NCI-H524 (cell line): ENCODE results near the gene MMP23B.
"Not testable (repeated sequence)": the region's sequence is repeated elsewhere in the genome, so short reads cannot be mapped to it uniquely, and the experiment has no call there.

ENCODE experiments used
- DNase-seq, 2 experiments: peaks; one replicate each; lab custom pipeline; 2025; lab: John Stamatoyannopoulos, UW

Gene MMP23B

DNA sequence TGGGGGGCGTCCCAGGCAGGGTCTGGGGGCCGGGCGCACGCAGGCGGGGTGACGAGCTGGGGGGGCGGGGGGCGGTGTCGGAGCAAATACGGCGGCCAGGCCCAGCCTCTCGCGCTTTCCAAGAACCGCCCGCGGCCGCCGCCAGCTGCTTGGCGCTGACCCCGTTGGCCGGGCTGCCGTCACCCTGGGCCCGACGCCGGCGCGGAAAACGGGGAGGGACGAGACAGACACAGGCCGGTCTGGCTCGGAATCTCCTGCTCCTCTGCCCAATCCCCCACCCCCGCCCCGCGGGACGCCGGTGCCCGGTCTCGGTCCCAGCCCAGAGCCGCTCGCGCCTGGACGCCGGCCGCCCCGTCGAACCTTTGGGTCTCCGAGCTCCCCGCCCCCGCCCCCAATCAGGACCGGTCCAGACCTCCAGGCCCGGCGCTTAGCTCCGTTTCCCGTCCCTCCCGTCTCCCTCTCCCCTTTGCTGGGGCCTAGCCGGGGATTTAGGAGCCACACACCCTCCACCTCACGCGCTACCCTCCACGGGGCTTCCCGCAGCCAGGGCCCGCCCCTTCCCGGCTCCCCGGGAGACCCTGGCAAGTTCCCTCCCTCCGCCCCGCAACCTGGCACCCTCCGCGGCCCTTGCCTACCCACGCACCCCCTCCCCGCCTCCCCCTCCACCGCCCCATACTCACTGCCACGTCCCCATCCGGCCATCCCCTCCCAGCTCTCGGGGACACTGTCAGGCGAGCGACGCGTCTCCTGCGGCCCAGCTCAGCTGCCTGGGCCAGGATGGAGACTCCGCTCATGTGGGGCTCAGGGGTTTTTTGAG, 800 bp upstream of the MMP23B start:
- DNase-seq: no peak

DNA sequence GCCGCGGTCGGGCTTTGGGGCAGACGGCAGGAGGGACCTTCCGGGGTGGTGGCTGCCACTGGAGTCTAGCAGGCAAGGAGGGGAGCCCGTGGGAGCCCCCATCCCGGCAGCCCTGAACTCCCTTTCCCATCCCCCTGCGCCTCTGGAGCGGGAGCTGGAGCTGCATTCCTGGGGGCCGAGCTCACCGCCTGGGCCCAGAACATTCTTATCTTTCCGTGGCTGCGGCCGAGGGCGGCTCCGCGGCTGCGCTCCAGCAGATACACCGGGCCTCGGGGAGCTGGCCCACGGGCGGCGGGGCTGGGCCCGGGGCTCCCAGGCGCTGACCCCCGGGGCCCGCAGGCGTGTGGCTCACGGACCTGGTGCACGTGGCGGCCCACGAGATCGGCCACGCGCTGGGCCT, 1.4 kb downstream of the MMP23B start:
- not testable (repeated sequence) for DNase-seq

DNA sequence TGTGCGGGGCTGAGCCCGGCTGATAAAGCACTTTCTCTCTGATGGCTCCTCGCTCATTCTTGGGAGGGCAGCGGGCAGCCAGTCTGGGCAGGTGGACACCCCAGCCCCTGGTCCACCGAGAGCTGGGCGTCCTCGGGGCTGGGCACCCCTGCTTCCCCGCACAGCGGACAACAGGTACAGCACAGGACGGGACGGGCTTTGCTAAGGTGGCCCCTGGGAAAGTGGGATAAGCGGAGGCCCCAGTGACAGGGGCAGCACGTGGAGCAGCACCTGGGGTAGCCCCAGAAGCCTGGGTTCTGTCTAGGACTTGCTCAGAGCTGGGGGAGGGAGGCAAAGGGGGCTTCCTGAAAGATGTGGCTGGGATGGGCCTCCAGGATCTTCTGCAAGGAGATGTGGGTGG, 2.6 kb downstream of the MMP23B start:
- not testable (repeated sequence) for DNase-seq

- not testable (repeated sequence) for DNase-seq
Measured at GRCh38 chr1:1636621-1637478, 4.9 kb downstream of the MMP23B start.

DNA sequence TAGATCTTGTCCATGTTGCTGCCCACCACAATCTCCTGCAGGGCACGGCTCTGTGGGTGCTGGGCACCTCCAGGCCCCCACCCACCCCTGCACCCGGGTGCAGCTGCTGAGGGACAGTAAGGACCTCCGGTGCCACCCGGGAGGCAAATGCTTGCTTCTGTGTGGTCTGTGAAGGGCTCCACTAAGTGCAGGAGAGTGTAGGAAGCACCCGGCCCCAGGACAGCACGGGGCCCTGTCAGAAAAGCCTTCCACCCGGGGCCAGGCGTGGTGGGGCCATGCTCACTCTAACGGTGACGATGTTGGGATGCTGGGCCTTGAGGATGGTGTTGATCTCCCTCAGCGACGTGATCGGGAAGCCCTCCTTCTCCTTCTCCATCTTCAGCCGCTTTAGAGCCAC, 5.5 kb downstream of the MMP23B start:
- DNase-seq: not testable (repeated sequence)

DNA sequence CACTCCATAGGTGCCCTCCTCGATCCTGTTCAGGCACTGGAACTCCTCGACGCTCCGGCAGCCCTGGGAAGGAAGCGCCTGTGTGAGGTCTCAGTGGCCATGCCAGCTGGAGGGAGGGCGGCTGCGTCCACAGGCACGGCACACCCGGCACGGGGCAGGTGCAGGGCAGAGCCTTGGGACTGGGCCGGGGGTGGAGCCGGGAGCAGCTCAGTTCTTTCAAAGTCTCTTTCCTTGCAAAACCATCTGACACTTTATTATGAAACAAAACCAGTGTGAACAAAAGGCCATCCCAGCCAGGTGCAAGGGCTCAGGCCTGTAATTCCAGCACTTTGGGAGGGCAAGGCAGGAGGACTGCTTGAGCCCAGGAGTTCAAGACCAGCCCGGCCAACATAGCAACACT, 6.6 kb downstream of the MMP23B start:
- DNase-seq: not testable (repeated sequence)

- DNase-seq: not testable (repeated sequence)
Measured at GRCh38 chr1:1639368-1639767, 7.4 kb downstream of the MMP23B start.

DNA sequence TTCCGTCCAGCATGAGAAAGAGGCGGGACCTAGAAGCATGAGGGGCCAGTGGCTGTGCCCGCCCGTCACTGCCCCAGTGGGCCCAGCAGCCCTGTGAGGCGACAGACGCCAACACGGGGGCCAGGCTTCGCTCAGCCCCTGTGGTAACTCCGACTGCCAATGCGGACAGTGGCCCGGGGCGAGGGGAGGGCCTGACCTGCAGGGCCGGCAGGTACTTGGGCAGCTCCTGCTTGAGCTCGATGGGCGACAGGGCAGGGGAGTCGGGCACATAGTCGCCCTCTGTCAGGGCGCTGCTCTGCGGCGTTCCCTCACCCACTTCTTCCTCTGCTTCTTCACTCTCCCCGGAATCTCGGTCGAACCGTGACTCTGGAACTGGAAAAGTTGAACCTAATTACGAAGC, 8.1 kb downstream of the MMP23B start:
- DNase-seq: not testable (repeated sequence)

DNA sequence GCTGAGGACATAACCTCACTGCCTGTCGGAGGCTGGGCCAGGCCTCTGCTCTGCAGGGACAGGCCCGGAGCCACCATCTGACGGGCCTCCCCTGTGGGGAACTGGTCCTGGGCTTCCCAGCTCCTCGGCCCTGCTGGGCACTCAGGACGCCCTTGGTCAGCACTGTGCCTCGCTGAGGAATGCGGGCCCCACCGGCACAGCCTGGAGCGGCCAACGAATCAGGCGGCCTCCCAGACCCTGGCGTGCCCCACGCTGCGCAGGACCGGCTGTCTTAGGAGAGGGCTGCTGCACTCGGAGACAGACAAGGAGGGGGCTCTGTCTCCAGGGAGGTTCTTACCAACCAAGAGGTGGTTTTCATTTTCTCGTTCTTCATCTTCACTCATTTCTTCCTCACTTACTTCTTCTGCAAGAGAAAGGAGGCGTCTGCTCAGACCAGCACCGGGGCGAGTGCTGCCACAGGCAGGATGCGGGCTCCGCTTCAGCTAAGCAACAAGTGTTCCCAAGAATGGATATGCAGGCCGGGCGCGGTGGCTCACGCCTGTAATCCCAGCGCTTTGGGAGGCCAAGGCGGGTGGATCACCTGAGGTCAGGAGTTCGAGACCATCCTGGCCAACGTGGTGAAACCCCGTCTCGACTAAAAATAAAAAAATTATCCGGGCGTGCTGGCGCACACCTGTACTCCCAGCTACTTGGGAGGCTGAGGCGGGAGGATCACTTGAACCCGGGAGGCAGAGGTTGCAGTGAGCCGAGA, 8.9 kb downstream of the MMP23B start:
- DNase-seq: not testable (repeated sequence)

- not testable (repeated sequence) for DNase-seq
Measured at GRCh38 chr1:1646326-1646725, 14.4 kb downstream of the MMP23B start.

DNA sequence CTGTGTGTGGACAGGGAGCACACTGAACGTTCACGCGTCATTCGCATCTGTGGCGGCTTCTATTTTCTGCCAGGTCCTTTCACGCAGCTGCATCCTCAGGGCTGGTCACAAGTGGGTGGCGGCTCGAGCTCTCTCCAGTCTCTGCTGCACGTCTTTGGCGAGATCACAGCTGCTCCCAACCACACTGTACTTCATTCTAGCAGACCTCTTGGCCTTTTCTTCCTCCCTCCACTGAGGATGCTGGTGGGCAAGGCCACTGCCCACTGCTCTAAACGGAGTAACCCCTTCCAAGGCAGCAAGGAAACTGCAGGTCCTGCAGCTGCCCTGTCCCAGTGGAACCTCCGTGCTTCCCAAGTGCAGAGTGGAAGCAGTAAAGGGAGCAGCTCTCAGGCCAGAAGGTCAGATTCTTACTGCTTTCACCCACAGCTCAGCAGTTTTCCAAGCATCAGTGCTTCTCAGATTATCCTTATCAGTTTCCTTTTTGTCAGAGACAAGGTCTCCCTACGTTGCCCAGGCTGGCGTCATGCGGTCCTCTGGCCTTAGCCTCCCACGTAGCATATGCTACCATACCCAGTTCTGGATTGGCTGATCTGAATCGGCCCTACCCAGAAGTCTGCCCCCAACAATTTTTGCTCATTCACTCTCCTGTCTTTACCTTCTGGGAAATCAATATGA, 15.7 kb downstream of the MMP23B start:
- DNase-seq: not testable (repeated sequence)

- DNase-seq: not testable (repeated sequence)
Measured at GRCh38 chr1:1648265-1648664, 16.3 kb downstream of the MMP23B start.

DNA sequence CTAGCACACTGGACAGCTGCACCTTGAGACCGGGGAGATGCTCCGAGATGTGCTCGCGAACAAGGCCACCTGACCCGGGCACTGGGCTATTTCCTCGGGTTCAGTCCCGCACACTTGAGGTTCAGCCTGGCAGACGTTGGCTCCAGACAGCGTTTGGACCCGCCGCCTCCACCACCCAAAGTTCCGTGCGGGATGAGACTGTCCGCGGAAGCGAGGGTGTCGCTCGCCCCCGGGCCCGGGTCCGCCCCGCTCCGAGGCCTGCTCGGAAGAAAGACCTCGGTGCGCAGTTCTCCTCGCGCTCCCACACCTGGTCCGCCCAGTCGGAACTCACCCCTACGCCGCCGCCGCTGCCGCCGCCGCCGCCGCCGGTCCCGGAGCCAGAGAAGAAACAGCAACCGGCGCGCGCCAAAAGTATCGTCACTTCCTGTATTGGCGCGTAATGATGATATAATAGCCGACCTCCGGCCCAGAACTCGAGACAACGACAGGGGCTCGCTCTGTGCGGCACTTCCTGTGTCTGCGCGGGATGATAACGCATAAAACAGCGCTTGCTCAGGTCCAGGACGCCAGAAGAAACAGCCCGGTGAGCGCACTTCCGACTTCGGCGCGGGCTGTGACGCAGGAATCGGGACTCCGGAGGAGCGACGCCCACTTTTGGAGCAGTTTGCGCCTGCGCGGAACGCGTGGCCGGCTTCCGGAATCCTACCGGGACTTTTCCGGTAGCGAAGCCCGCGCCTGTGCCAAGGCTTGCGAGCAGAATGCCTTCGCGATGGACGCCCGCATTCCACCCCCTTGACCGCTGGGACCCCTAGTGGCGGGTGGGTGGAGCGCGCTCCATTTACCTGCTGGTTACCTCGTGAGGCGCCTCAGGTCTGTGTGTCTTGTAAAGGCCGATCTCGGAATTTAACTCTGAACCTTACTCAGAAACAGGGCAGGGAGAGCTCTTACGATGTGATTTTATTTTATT, 26.9 kb downstream of the MMP23B start, which contains the start of gene CDK11B:
CDK11B (minus strand) TSS at position 422 of the 967 bp plus-strand sequence. CDS start 1,519 bp downstream, outside the sequence.
- DNase-seq: peak; percentile 76 to 87

- DNase-seq: not testable (repeated sequence)
Measured at GRCh38 chr1:1662392-1662791, 30.4 kb downstream of the MMP23B start.

- not testable (repeated sequence) for DNase-seq
Measured at GRCh38 chr1:1662830-1663560, 31.0 kb downstream of the MMP23B start.

DNA sequence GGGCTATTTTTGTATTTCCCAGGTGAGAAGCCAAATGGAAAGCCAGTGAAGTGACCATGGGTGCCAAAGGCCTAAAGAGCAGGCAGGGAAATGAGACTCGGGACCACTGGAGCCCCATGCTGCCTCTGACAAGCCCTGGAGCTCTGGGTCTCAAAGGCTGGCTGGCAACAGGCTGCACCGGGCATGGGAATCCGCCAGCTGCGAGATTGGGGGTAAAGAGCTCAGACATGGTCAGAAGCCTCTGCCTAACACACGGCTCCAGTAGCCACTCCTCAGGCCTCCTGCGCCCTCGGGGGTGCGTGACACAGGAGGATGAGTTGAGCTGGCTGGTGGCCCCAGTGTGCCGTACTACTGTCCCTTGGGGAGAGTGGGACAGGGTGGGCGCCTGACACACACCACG, 32.3 kb downstream of the MMP23B start:
- not testable (repeated sequence) for DNase-seq

GRCh38 chr1:1664941-1665814, 33.2 kb downstream of the MMP23B start:
- DNase-seq: no peak

DNA sequence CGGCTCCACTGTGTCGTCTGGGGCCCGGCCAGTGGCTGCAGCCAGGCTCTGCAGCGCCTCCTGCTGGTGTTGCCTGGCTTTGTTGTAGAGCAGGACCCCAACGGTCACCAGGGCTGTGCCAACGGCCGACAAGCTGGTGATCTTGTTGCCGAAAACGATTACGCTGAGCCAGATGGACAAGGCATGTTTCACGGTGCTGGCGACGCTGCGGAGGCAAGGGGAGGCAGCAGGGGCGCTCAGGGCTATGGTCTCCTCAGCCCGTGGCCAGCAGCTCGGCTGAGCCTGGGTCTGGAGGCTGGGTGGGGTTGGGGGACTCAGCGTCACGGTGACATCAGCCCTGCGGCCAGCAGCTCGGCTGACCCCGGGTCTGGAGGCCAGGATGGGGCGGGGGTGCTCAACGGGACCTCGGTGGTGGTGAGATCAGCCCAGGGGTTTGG, 33.9 kb downstream of the MMP23B start:
- DNase-seq: no peak
